NCI-H1436 treated with DMSO at 0.1 percent for 48 hours (cell line): Measurements from ENCODE around the gene LRBA.

Source experiments
- DNase-seq: peaks from one replicate; lab custom pipeline; 2025; lab: John Stamatoyannopoulos, UW

The LRBA gene

GRCh38 chr4:150725957-150726523 lies 289.0 kb downstream of the LRBA start:
- DNase-seq: no peak

- no peak for DNase-seq
These were observed 291.2 kb downstream of the LRBA start for GRCh38 chr4:150723727-150724411.

- DNase-seq: no peak
These were observed 292.1 kb downstream of the LRBA start for GRCh38 chr4:150722908-150723362.

- no peak for DNase-seq
These were observed 294.0 kb downstream of the LRBA start for GRCh38 chr4:150720973-150721518.

GRCh38 chr4:150717952-150718351 lies 297.1 kb downstream of the LRBA start:
- no peak for DNase-seq

- DNase-seq: no peak
These were observed 300.3 kb downstream of the LRBA start for GRCh38 chr4:150714462-150715438.

- DNase-seq: no peak
These were observed 301.8 kb downstream of the LRBA start for GRCh38 chr4:150713251-150713650.

GRCh38 chr4:150710770-150711375 lies 304.2 kb downstream of the LRBA start:
- DNase-seq: no peak

- DNase-seq: no peak
These were observed 307.1 kb downstream of the LRBA start for GRCh38 chr4:150708004-150708403.

- no peak for DNase-seq
These were observed 315.5 kb downstream of the LRBA start for GRCh38 chr4:150699599-150699998.

- DNase-seq: no peak
These were observed 319.9 kb downstream of the LRBA start for GRCh38 chr4:150695162-150695561.

GRCh38 chr4:150694438-150694837 lies 320.6 kb downstream of the LRBA start:
- DNase-seq: no peak

- DNase-seq: no peak
These were observed 331.2 kb downstream of the LRBA start for GRCh38 chr4:150683775-150684350.

- DNase-seq: no peak
These were observed 333.0 kb downstream of the LRBA start for GRCh38 chr4:150682126-150682525.

GRCh38 chr4:150681063-150681462 lies 334.0 kb downstream of the LRBA start:
- DNase-seq: no peak

GRCh38 chr4:150680651-150681050 lies 334.4 kb downstream of the LRBA start:
- DNase-seq: no peak

GRCh38 chr4:150679765-150680343 lies 335.2 kb downstream of the LRBA start:
- no peak for DNase-seq

- DNase-seq: no peak
These were observed 335.9 kb downstream of the LRBA start for GRCh38 chr4:150679018-150679764.

- DNase-seq: no peak
These were observed 341.3 kb downstream of the LRBA start for GRCh38 chr4:150673793-150674192.

GRCh38 chr4:150668824-150669223 lies 346.3 kb downstream of the LRBA start:
- no peak for DNase-seq
